ENCODE measurements around the gene PDLIM5. TPM values are rescaled to one million over a fixed set of nuclear protein-coding genes. Genes with fewer than 3 reads are reported as not detected.

PDLIM5 gene
- total RNA-seq, 2 donors from 2014 or later: 418 to 594 TPM

DNA sequence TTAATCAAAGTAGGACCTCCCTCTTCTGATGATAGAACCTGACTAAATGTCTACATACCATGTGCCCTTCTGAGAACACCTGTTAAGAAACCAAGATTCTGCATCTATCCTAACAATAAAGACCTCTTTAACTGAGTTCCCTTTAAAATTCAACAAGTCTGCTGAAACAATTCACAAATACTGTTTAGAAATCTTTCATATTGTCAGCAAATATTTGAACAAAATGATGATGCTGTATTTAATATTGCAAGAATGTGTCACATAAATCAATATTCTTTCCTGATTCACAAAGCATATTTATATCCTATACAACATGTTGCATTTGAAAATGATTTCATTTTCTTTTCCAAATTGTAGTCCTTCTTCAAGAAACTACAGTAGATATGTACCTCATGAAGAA lies 246.4 kb downstream of the PDLIM5 start:
- DNase-seq (ENCODE audit: low spot score): no peak
- intact Hi-C loops (cut with DNase I): no loop called here

GRCh38 chr4:94700298-94700697 lies 248.6 kb downstream of the PDLIM5 start:
- intact Hi-C loops (cut with DNase I): no loop called here
- DNase-seq (ENCODE audit: low spot score): no peak

- intact Hi-C loops (cut with DNase I): no loop called here
- DNase-seq (ENCODE audit: low spot score): no peak
Measured at GRCh38 chr4:94701631-94702300, 250.0 kb downstream of the PDLIM5 start.

GRCh38 chr4:94711635-94712034 lies 259.9 kb downstream of the PDLIM5 start:
- intact Hi-C loops (cut with DNase I): no loop called here
- no peak for DNase-seq (ENCODE audit: low spot score)

DNA sequence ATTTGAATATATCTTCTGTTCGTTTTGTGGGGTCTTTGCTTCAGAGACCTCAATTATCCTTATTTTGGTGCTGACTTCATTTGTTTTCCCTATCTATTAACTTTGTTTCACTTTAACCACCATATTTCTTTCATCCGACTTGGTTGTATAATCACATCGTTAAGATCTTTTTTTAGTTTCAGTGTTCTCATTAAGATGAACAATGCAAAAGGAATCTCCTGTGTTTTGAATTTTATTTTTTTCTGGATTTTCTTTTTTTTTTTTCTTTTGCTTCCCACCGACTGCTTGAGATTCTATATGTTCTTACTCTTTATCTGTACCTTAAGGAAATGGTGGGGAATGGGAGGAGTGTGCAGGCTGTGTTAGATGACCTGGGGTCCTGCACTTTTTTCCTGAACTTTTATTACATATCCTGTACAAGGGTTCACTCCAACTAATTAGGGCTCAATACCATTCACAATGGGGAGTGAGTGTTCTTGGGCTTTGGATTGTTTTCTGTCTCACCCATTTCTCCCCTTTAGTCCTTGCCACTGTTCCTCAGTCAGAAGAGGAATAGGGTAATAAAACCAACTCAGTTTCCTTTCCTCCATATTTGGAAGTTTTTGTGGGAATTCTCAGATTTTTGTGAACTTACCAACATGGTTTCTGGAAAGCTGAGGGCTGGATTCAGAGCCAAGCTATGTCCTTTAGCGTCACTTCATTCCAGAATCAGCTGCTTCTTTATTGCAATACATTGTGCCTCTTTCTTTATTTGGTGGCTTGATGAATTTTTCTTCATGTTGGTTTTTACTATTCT lies 262.8 kb downstream of the PDLIM5 start:
- DNase-seq (ENCODE audit: low spot score): no peak
- intact Hi-C loops (cut with DNase I): no loop called here

DNA sequence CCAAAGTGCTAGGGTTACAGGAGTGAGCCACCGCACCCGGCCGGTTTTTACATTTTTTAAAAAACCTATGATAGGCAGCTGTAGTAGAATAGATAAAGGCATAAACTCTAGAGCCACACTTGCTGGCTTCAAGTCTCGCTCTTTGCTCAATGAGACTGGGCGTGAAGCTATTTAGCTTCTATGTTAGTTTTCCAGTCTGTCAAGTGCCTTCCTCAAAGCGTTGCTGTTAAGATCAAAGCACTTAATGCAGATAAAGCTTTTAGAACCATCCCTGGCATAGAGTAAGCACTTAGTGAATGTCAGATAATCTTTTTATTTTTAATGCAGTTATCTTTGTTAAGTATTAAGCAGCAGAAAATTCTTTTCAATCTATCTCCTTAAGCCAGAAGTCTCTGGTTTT lies 264.0 kb downstream of the PDLIM5 start:
- no peak for DNase-seq (ENCODE audit: low spot score)
- intact Hi-C loops (cut with DNase I): loop anchor here in 1 of 2 donors (2.0 kb wide), 1 partner anchor 63 kb away; no protein-coding TSS in a partner anchor

Other genes starting within 250 kb of the PDLIM5 start
- 10 to 100 TPM; 19.9 to 20.7 TPM for gene SMARCAD1, start 244.1 kb upstream of the PDLIM5 start, total RNA-seq
- 1 to 10 TPM; 2.5 to 7.5 TPM for gene HPGDS, start 109.1 kb upstream of the PDLIM5 start, total RNA-seq

Data from posterior vena cava (tissue), 2 donors.